SHP77 (cell line): ENCODE measurements around the gene DIDO1.
A peak's percentile ranks its signal among the peaks of the same experiment; 100 is the strongest.
"Not testable (repeated sequence)": the region's sequence is repeated elsewhere in the genome, so short reads cannot be mapped to it uniquely, and the experiment has no call there.

ENCODE experiments used
- DNase-seq, 2 experiments: peaks; one replicate each; lab custom pipeline; 2025; lab: John Stamatoyannopoulos, UW

DIDO1 gene

GRCh38 chr20:62855120-62855519, 71.2 kb downstream of the DIDO1 start:
- DNase-seq, result no peak

GRCh38 chr20:62854121-62854520, 72.2 kb downstream of the DIDO1 start:
- no peak for DNase-seq

GRCh38 chr20:62853304-62853703, 73.0 kb downstream of the DIDO1 start:
- not testable (repeated sequence) for DNase-seq

GRCh38 chr20:62852841-62853240, 73.5 kb downstream of the DIDO1 start:
- DNase-seq, result no peak

GRCh38 chr20:62852196-62852595, 74.1 kb downstream of the DIDO1 start:
- DNase-seq, result no peak

- DNase-seq, result no peak
Measured at GRCh38 chr20:62850333-62850974, 75.9 kb downstream of the DIDO1 start.

GRCh38 chr20:62849431-62849830, 76.9 kb downstream of the DIDO1 start:
- DNase-seq, result no peak

GRCh38 chr20:62848917-62849316, 77.4 kb downstream of the DIDO1 start:
- not testable (repeated sequence) for DNase-seq

GRCh38 chr20:62846166-62846890, 80.0 kb downstream of the DIDO1 start:
- no peak for DNase-seq

- DNase-seq, result no peak
Measured at GRCh38 chr20:62845416-62846160, 80.7 kb downstream of the DIDO1 start.

GRCh38 chr20:62844182-62844581, 82.1 kb downstream of the DIDO1 start:
- DNase-seq, result no peak

GRCh38 chr20:62843656-62844055, 82.6 kb downstream of the DIDO1 start:
- no peak for DNase-seq

- no peak for DNase-seq
Measured at GRCh38 chr20:62841705-62842212, 84.5 kb downstream of the DIDO1 start.

- no peak for DNase-seq
Measured at GRCh38 chr20:62840244-62841197, 85.8 kb downstream of the DIDO1 start.

GRCh38 chr20:62839816-62840215, 86.5 kb downstream of the DIDO1 start:
- no peak for DNase-seq

GRCh38 chr20:62839261-62839660, 87.0 kb downstream of the DIDO1 start:
- no peak for DNase-seq

GRCh38 chr20:62838128-62838891, 88.0 kb downstream of the DIDO1 start:
- DNase-seq, result peak; percentile 83 to 90

GRCh38 chr20:62837790-62838127, 88.5 kb downstream of the DIDO1 start:
- no peak for DNase-seq

- no peak for DNase-seq
Measured at GRCh38 chr20:62836967-62837490, 89.3 kb downstream of the DIDO1 start.
